Osteocyte (in vitro differentiated cells): ENCODE results near the gene SH3RF1. TPM values are rescaled to one million over a fixed set of nuclear protein-coding genes. Genes with fewer than 3 reads are reported as not detected.

Experiments used
- DNase-seq: peaks from one replicate; pipeline ENCODE4 v3.0.0; 2021; ENCODE audit warnings: mixed read lengths; ENCODE audit not compliant: unreplicated experiment; ENCODE audit errors: extremely low spot score
- H3K27ac Mint-ChIP-seq: one replicate; pipeline ENCODE4 v1.8.0; 2021; ENCODE audit warnings: mild to moderate bottlenecking, mixed read lengths; ENCODE audit not compliant: unreplicated experiment
- H3K27me3 Mint-ChIP-seq: one replicate; pipeline ENCODE4 v1.8.0; 2021; ENCODE audit warnings: mixed read lengths; ENCODE audit not compliant: unreplicated experiment
- H3K36me3 Mint-ChIP-seq: one replicate; pipeline ENCODE4 v1.8.0; 2021; ENCODE audit warnings: mixed read lengths; ENCODE audit not compliant: unreplicated experiment
- H3K4me1 Mint-ChIP-seq: one replicate; pipeline ENCODE4 v1.8.0; 2021; ENCODE audit warnings: mixed read lengths; ENCODE audit not compliant: unreplicated experiment
- H3K4me3 Mint-ChIP-seq: one replicate; pipeline ENCODE4 v1.8.0; 2021; ENCODE audit warnings: mild to moderate bottlenecking, moderate library complexity, mixed read lengths; ENCODE audit not compliant: unreplicated experiment
- H3K9me3 Mint-ChIP-seq: one replicate; pipeline ENCODE4 v1.8.0; 2021; ENCODE audit warnings: mixed read lengths; ENCODE audit not compliant: unreplicated experiment
- CTCF ChIP-seq: fragments of 200-600 bp; sonication (generic); IDR thresholded peaks from 2 replicates; pipeline ENCODE4 v1.5.0; 2021; ENCODE audit warnings: antibody characterized with exemption, mild to moderate bottlenecking, moderate library complexity
- total RNA-seq: library from RNA; stranded (reverse); gene quantifications from 2 replicates; pipeline ENCODE4 v1.2.1, GENCODE V29; 2021

SH3RF1 gene
- total RNA-seq, 1 donor from 2014 or later, result 31.8 TPM

- no peaks in the 10 kb centered on the region for H3K27me3 Mint-ChIP-seq
- TF ChIP-seq CTCF, result no peak
- H3K27ac Mint-ChIP-seq, result peak overlapping the region; percentile 88
- H3K4me3 Mint-ChIP-seq, result no peak overlapping the region
- peaks cover 86% of the 10 kb centered on the region for H3K4me1 Mint-ChIP-seq
- DNase-seq, result no peak
- H3K36me3 Mint-ChIP-seq, result peaks cover 12% of the 10 kb centered on the region
- no peaks in the 10 kb centered on the region for H3K9me3 Mint-ChIP-seq
Observed at GRCh38 chr4:169251291-169252235, 19.2 kb downstream of the SH3RF1 start.

GRCh38 chr4:169250796-169251195, 20.0 kb downstream of the SH3RF1 start:
- H3K9me3 Mint-ChIP-seq, result no peaks in the 10 kb centered on the region
- no peak overlapping the region for H3K4me3 Mint-ChIP-seq
- DNase-seq, result no peak
- H3K36me3 Mint-ChIP-seq, result peaks cover 16% of the 10 kb centered on the region
- H3K27me3 Mint-ChIP-seq, result no peaks in the 10 kb centered on the region
- peaks cover 88% of the 10 kb centered on the region for H3K4me1 Mint-ChIP-seq
- no peak for TF ChIP-seq CTCF
- H3K27ac Mint-ChIP-seq, result peak overlapping the region; percentile 88

- Mint-ChIP-seq H3K4me3 (no peak overlapping the region), H3K4me1 (peaks cover 86% of the 10 kb centered on the region), H3K27ac (peak overlapping the region; percentile 88), H3K36me3 (peaks cover 16% of the 10 kb centered on the region), H3K27me3 (no peaks in the 10 kb centered on the region), H3K9me3 (no peaks in the 10 kb centered on the region)
- DNase-seq, result no peak
- TF ChIP-seq CTCF, result no peak
Observed at GRCh38 chr4:169249999-169250398, 20.8 kb downstream of the SH3RF1 start.

- Mint-ChIP-seq H3K4me3 (peak overlapping the region; percentile 7), H3K36me3 (peaks cover 16% of the 10 kb centered on the region), H3K4me1 (peaks cover 84% of the 10 kb centered on the region), H3K27me3 (no peaks in the 10 kb centered on the region), H3K27ac (peak overlapping the region; percentile 88), H3K9me3 (no peaks in the 10 kb centered on the region)
- TF ChIP-seq CTCF, result no peak
- no peak for DNase-seq
Observed at GRCh38 chr4:169249214-169249973, 21.4 kb downstream of the SH3RF1 start.

- Mint-ChIP-seq H3K27ac (peak overlapping the region; percentile 88), H3K27me3 (no peaks in the 10 kb centered on the region), H3K9me3 (no peaks in the 10 kb centered on the region), H3K36me3 (peaks cover 16% of the 10 kb centered on the region), H3K4me1 (peaks cover 84% of the 10 kb centered on the region), H3K4me3 (no peak overlapping the region)
- TF ChIP-seq CTCF, result no peak
- no peak for DNase-seq
Observed at GRCh38 chr4:169248645-169249044, 22.1 kb downstream of the SH3RF1 start.
